CD8-positive, alpha-beta memory T cell (primary cell): ENCODE data around the gene C3orf52. TPM values are rescaled to one million over a fixed set of nuclear protein-coding genes. Genes with fewer than 3 reads are reported as not detected.

Source experiments
- CTCF ChIA-PET: fragments of 350-600 bp; sonication (Branson Sonifier 250); formaldehyde crosslinking; loops from one replicate; lab custom pipeline; 2021; ENCODE audit warnings: antibody characterized with exemption; lab: Charles Lee
- POLR2A ChIA-PET: fragments of 350-600 bp; sonication (Branson Sonifier 250); formaldehyde crosslinking; loops from one replicate; lab custom pipeline; 2021; ENCODE audit warnings: antibody characterized with exemption; lab: Charles Lee
- DNase-seq, 5 donors: peaks; one replicate each; pipeline versions ENCODE4 v3.0.0 to v3.0.0-alpha.2; 2020 to 2022; ENCODE audit warnings: mixed read lengths in 1 of 5
- H3K27ac ChIP-seq: one replicate; pipeline ENCODE4 v1.7.0; 2013; ENCODE audit warnings: low read depth, mild to moderate bottlenecking, low read length, moderate library complexity
- H3K27me3 ChIP-seq: 2 replicates; pipeline ENCODE4 v1.7.0; 2013; ENCODE audit warnings: low read length, mild to moderate bottlenecking; ENCODE audit not compliant: insufficient read depth, poor library complexity, severe bottlenecking
- H3K36me3 ChIP-seq: 2 replicates; pipeline ENCODE4 v1.7.0; 2013; ENCODE audit warnings: mild to moderate bottlenecking, low read length, moderate library complexity; ENCODE audit not compliant: insufficient read depth
- H3K4me1 ChIP-seq: 2 replicates; pipeline ENCODE4 v1.7.0; 2013; ENCODE audit warnings: mild to moderate bottlenecking, low read length, moderate library complexity; ENCODE audit not compliant: insufficient read depth
- H3K4me3 ChIP-seq: 2 replicates; pipeline ENCODE4 v1.7.0; 2013; ENCODE audit warnings: mild to moderate bottlenecking, low read length
- H3K9me3 ChIP-seq: 2 replicates; pipeline ENCODE4 v1.7.0; 2013; ENCODE audit warnings: mild to moderate bottlenecking, low read length
- H3K27ac Mint-ChIP-seq, 8 donors: one replicate each; pipeline ENCODE4 v1.8.0; 2020 to 2021; ENCODE audit warnings: mixed read lengths in 8 of 8, mild to moderate bottlenecking in 6 of 8, inconsistent platforms in 3 of 8, moderate library complexity in 3 of 8
- H3K27me3 Mint-ChIP-seq, 2 donors: one replicate each; pipeline ENCODE4 v1.8.0; 2020 to 2021; ENCODE audit warnings: mixed read lengths in 2 of 2, mild to moderate bottlenecking in 1 of 2, moderate library complexity in 1 of 2
- H3K36me3 Mint-ChIP-seq, 3 donors: one replicate each; pipeline ENCODE4 v1.8.0; 2020 to 2021; ENCODE audit warnings: mixed read lengths in 3 of 3, inconsistent platforms in 1 of 3, mild to moderate bottlenecking in 1 of 3
- H3K4me1 Mint-ChIP-seq, 3 donors: one replicate each; pipeline ENCODE4 v1.8.0; 2020 to 2021; ENCODE audit warnings: mixed read lengths in 3 of 3, inconsistent platforms in 1 of 3, mild to moderate bottlenecking in 1 of 3
- H3K4me3 Mint-ChIP-seq, 7 donors: one replicate each; pipeline ENCODE4 v1.8.0; 2020 to 2021; ENCODE audit warnings: mixed read lengths in 7 of 7, mild to moderate bottlenecking in 6 of 7, moderate library complexity in 4 of 7, inconsistent platforms in 2 of 7
- H3K9me3 Mint-ChIP-seq, 5 donors: one replicate each; pipeline ENCODE4 v1.8.0; 2020 to 2022; ENCODE audit warnings: mixed read lengths in 5 of 5, mild to moderate bottlenecking in 3 of 5, moderate library complexity in 2 of 5, inconsistent platforms in 1 of 5
- polyA plus RNA-seq: library from polyadenylated mRNA; unstranded; fragments of 300-500 nt; fragmentation: Illumina TruSeq; gene quantifications from one replicate; pipeline ENCODE4 v1.2.3, GENCODE V29; 2021
- total RNA-seq, 2 experiments: library from RNA; stranded (reverse); gene quantifications; one replicate each; pipeline ENCODE4 v1.2.3, GENCODE V29; 2021

Gene C3orf52
- total and polyA plus RNA-seq, 3 experiments from 2014 or later = 0.12 to 3.4 (median 2.8) TPM

DNA sequence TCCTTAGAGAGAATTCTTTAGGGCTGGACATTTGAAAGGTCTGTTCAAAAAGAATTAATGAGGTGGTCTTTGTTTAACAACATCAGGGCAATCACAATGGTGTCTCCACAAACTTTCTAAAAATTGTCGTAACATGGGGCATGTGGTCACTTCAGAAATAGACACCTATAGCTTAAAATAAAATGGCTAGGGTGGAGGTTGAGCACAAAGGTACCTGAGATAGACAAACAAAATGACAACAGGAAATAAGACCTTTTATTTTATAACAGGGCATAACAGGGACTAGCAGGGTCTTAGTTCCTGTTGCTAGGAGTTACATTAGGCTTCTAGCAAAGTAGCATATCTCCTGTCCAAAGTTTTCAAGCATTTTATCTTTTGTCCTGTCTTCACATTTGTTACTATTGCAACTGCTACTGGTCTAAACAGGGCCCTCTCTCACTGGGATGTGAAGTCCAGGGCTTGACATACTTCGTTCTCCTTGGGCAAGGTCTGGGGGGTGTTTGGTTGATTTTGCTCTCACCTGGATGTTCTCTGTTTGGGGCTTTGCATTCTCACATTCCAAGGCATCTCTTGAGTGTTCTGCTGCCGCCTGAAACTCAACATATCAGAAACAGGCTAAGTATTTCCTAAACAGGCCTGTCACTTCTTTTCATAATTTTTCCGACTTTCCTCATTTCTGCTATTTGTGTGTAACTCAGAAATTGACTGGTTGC is 43.9 kb downstream of the C3orf52 start:
- Histone ChIP-seq H3K4me1 (peaks cover 81% of the 10 kb centered on the region), H3K36me3 (no peaks in the 10 kb centered on the region), H3K27ac (no peak overlapping the region), H3K9me3 (no peaks in the 10 kb centered on the region), H3K4me3 (no peak overlapping the region), H3K27me3 (no peaks in the 10 kb centered on the region)
- no peaks in the 10 kb centered on the region for H3K9me3 Mint-ChIP-seq
- H3K27me3 Mint-ChIP-seq = peaks cover 0 to 1% of the 10 kb centered on the region in 2 donors
- peak overlapping the region in 6 of 7 donors; percentile 7 to 58 (median 28) for H3K4me3 Mint-ChIP-seq
- ChIA-PET POLR2A (no interaction called here), CTCF (no interaction called here)
- H3K4me1 Mint-ChIP-seq = peaks cover 71 to 95% (median 92%) of the 10 kb centered on the region in 3 donors
- H3K36me3 Mint-ChIP-seq = peaks cover 0 to 11% (median 4%) of the 10 kb centered on the region in 3 donors
- no peak for DNase-seq
- peak overlapping the region in 7 of 8 donors; percentile 65 to 93 (median 87) for H3K27ac Mint-ChIP-seq

DNA sequence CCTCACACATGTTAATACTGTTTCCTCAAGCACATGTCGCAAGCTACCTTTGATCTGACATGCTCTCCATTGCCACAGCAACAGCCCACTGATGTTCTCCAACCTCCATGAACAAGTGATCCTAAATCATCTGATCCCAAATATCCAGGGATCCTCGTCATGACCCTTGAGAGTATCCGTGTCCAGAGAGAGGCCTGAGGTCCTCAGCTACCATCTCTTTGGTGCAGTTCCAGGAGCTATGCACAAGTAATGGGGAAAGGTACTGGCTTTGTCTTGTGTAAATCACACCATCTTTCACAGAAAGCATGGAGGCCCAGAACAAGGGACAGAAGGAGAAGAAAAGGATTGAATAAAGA is 44.4 kb downstream of the C3orf52 start:
- Histone ChIP-seq H3K27me3 (no peaks in the 10 kb centered on the region), H3K36me3 (no peaks in the 10 kb centered on the region), H3K4me1 (peaks cover 83% of the 10 kb centered on the region), H3K27ac (no peak overlapping the region), H3K4me3 (no peak overlapping the region), H3K9me3 (no peaks in the 10 kb centered on the region)
- peak overlapping the region in 5 of 7 donors; percentile 7 to 58 (median 33) for H3K4me3 Mint-ChIP-seq
- CTCF ChIA-PET = interaction anchor here (1.2 kb wide), 1 partner anchor 9 kb away, joined by 3 read pairs; no protein-coding TSS in a partner anchor
- H3K4me1 Mint-ChIP-seq = peaks cover 74 to 95% (median 93%) of the 10 kb centered on the region in 3 donors
- peaks cover 0 to 6% (median 3%) of the 10 kb centered on the region in 3 donors for H3K36me3 Mint-ChIP-seq
- POLR2A ChIA-PET = no interaction called here
- peaks cover 0 to 1% of the 10 kb centered on the region in 2 donors for H3K27me3 Mint-ChIP-seq
- no peak for DNase-seq
- peak overlapping the region in 7 of 8 donors; percentile 65 to 93 (median 87) for H3K27ac Mint-ChIP-seq
- no peaks in the 10 kb centered on the region for H3K9me3 Mint-ChIP-seq

DNA sequence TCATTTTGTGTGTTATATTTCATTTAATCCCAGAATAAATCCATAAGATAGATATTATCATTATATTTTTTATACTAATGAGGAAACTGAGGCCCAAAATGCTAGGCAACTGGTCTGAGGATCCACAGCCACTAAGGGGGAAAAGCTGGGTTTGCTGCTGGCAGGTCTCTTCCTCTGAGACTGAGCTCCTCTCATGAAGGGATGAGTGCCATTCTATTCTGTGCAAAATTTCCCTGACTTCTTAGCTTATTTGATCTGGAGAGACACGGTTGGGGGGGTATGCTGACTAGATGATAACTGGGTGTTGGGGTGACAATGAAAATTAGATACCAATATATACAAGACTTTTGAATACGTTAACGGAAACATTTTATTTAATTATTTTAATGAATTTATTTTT is 44.9 kb downstream of the C3orf52 start:
- Mint-ChIP-seq H3K4me3 (peak overlapping the region in 6 of 7 donors; percentile 43 to 81 (median 52)), H3K36me3 (peaks cover 0 to 3% (median 3%) of the 10 kb centered on the region in 3 donors), H3K9me3 (no peaks in the 10 kb centered on the region), H3K4me1 (peaks cover 74 to 95% (median 93%) of the 10 kb centered on the region in 3 donors), H3K27me3 (peaks cover 0 to 1% of the 10 kb centered on the region in 2 donors), H3K27ac (peak overlapping the region in 4 of 8 donors; percentile 39 to 93 (median 62))
- H3K27me3 ChIP-seq = no peaks in the 10 kb centered on the region
- ChIA-PET POLR2A (no interaction called here), CTCF (interaction anchor here (1.2 kb wide), 1 partner anchor 8 kb away, joined by 3 read pairs; no protein-coding TSS in a partner anchor)
- H3K9me3 ChIP-seq = no peaks in the 10 kb centered on the region
- H3K27ac ChIP-seq = no peak overlapping the region
- DNase-seq = no peak
- peaks cover 78% of the 10 kb centered on the region for H3K4me1 ChIP-seq
- no peaks in the 10 kb centered on the region for H3K36me3 ChIP-seq
- H3K4me3 ChIP-seq = no peak overlapping the region

DNA sequence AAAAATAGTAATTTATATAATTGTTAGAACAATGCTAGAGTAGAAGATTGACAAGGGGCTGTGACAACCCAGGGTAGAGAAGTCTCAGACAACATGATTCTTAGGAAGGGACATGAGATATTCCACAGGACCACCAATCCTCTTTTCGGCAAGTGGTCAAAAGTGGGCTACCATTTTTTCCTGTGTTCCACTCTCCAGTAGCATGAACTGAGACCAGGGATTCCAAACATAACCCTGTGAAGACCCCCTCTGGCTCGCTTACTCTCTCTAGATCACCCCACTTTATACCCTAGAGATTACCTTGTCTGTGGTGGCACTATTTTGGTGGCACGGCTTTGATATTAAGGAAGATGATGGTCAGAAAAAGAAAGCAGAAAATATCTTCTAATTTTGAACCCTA is 45.9 kb downstream of the C3orf52 start:
- Mint-ChIP-seq H3K27me3 (peaks cover 0 to 1% of the 10 kb centered on the region in 2 donors), H3K4me3 (peak overlapping the region; percentile 89 to 98 (median 91)), H3K4me1 (peaks cover 67 to 93% (median 92%) of the 10 kb centered on the region in 3 donors), H3K9me3 (no peaks in the 10 kb centered on the region), H3K36me3 (peaks cover 0 to 2% (median 0%) of the 10 kb centered on the region in 3 donors), H3K27ac (peak overlapping the region in 7 of 8 donors; percentile 55 to 96 (median 86))
- no peak overlapping the region for H3K27ac ChIP-seq
- no peaks in the 10 kb centered on the region for H3K9me3 ChIP-seq
- ChIA-PET POLR2A (no interaction called here), CTCF (interaction anchor here (1.2 kb wide), 1 partner anchor 20 kb away, joined by 7 read pairs; no protein-coding TSS in a partner anchor)
- no peak for DNase-seq
- no peaks in the 10 kb centered on the region for H3K36me3 ChIP-seq
- no peaks in the 10 kb centered on the region for H3K27me3 ChIP-seq
- peak overlapping the region; percentile 78 for H3K4me3 ChIP-seq
- H3K4me1 ChIP-seq = peaks cover 74% of the 10 kb centered on the region

DNA sequence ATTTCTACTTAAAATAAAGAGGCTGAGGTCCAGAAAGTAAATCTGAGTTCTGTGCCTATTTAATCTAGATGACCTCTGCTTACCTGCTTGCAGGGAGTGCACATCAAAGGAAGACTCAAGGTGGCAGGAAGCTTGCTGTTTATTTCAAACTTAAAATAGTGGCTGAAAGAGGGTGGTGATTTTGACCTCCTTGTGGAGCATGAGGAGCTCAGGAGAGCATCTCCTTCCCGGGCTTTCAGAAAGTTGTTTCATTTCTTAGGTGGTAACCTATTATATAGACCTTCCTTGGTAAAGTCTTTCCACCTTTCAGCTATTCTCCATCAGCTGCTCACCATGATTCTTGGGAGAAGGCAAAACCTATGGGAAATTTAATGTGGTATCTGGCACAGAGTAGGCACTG is 46.4 kb downstream of the C3orf52 start:
- no peak overlapping the region for H3K27ac ChIP-seq
- no peaks in the 10 kb centered on the region for H3K27me3 ChIP-seq
- Mint-ChIP-seq H3K4me1 (peaks cover 66 to 92% (median 91%) of the 10 kb centered on the region in 3 donors), H3K4me3 (peak overlapping the region; percentile 89 to 98 (median 91)), H3K9me3 (no peaks in the 10 kb centered on the region), H3K36me3 (peaks cover 0 to 2% (median 0%) of the 10 kb centered on the region in 3 donors), H3K27ac (peak overlapping the region; percentile 86 to 96 (median 92)), H3K27me3 (peaks cover 0 to 1% of the 10 kb centered on the region in 2 donors)
- H3K4me3 ChIP-seq = peak overlapping the region; percentile 78
- CTCF ChIA-PET = interaction anchor here (1.2 kb wide), 1 partner anchor 21 kb away, joined by 7 read pairs; no protein-coding TSS in a partner anchor
- no peaks in the 10 kb centered on the region for H3K36me3 ChIP-seq
- POLR2A ChIA-PET = interaction anchor here (0.7 kb wide), 1 partner anchor 11 kb away, joined by 3 read pairs; no protein-coding TSS in a partner anchor
- DNase-seq = no peak
- no peaks in the 10 kb centered on the region for H3K9me3 ChIP-seq
- H3K4me1 ChIP-seq = peaks cover 74% of the 10 kb centered on the region

DNA sequence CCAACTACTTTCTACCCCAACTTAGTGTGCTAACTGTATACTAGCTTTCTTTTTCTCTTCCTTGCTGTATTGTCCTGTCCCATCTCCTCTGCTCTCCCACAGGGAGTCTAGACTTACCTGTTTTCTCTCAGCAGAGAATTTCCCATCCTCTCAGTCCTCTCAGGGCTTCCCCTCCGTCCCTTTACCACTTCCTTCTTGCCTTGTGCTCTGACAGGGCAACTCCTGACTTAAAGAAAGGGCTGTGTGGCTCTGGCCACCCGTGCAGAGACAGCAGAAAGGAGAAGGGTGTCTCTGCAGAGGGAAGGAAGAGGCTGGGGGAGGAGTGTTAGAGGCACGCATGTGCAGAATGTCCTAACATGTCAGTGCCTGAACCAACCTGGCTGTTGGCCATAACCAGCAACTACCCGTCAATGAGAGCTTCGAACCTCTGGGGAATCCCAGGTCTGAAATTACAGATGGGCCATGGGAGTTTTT is 46.8 kb downstream of the C3orf52 start, which contains the start of gene GCSAM:
GCSAM (minus strand) TSS at position 274 of the 474 bp plus-strand sequence; CDS start at position 146, 128 bp downstream.
- Mint-ChIP-seq H3K27me3 (peaks cover 0 to 1% of the 10 kb centered on the region in 2 donors), H3K9me3 (no peaks in the 10 kb centered on the region), H3K36me3 (peaks cover 0 to 2% (median 0%) of the 10 kb centered on the region in 3 donors), H3K27ac (peak within 1 kb of the TSS; percentile 86 to 96 (median 92)), H3K4me1 (peaks cover 61 to 91% (median 89%) of the 10 kb centered on the region in 3 donors), H3K4me3 (peak within 1 kb of the TSS; percentile 89 to 98 (median 91))
- H3K9me3 ChIP-seq = no peaks in the 10 kb centered on the region
- POLR2A ChIA-PET = interaction anchor here (0.7 kb wide), 1 partner anchor 10 kb away, joined by 3 read pairs; no protein-coding TSS in a partner anchor
- H3K27me3 ChIP-seq = no peaks in the 10 kb centered on the region
- H3K36me3 ChIP-seq = no peaks in the 10 kb centered on the region
- peak; percentile 13 to 82 (median 61) for DNase-seq
- CTCF ChIA-PET = interaction anchor here (1.2 kb wide), 1 partner anchor 21 kb away, joined by 7 read pairs; no protein-coding TSS in a partner anchor
- peak within 1 kb of the TSS; percentile 78 for H3K4me3 ChIP-seq
- H3K4me1 ChIP-seq = peaks cover 70% of the 10 kb centered on the region
- no peak within 1 kb of the TSS for H3K27ac ChIP-seq

- ChIA-PET POLR2A (no interaction called here), CTCF (no interaction called here)
- Mint-ChIP-seq H3K4me3 (peak overlapping the region; percentile 89 to 98 (median 91)), H3K27me3 (peaks cover 0 to 1% of the 10 kb centered on the region in 2 donors), H3K27ac (peak overlapping the region; percentile 78 to 96 (median 92)), H3K36me3 (peaks cover 0 to 2% (median 0%) of the 10 kb centered on the region in 3 donors), H3K4me1 (peaks cover 54 to 84% (median 83%) of the 10 kb centered on the region in 3 donors), H3K9me3 (no peaks in the 10 kb centered on the region)
- Histone ChIP-seq H3K9me3 (no peaks in the 10 kb centered on the region), H3K27ac (no peak overlapping the region), H3K4me1 (peaks cover 62% of the 10 kb centered on the region), H3K4me3 (peak overlapping the region; percentile 78), H3K36me3 (no peaks in the 10 kb centered on the region), H3K27me3 (no peaks in the 10 kb centered on the region)
- DNase-seq = no peak
These were observed 47.6 kb downstream of the C3orf52 start for GRCh38 chr3:112133626-112134334.
